ENCODE results near the gene ATG10.

DNA sequence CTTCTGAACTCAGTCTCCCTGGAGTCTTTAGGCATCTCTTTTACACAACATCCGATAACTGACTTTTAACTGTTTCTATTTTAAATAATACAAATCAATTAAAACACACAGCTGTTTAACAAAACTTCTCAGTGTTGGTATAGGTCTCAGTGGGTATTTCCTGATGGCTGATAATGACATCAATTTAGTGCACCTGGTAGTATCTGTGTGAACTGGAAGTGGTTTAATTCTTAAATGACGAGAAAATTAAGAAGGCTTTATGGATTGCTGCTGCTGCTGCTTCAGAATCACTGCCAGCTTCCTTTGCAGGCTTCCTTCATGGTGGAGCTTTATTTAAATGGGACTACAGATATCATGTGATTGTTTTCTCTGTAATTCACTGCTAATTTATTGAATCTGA, 214.0 kb downstream of the ATG10 start:
- TF ChIP-seq, protein P1, sequence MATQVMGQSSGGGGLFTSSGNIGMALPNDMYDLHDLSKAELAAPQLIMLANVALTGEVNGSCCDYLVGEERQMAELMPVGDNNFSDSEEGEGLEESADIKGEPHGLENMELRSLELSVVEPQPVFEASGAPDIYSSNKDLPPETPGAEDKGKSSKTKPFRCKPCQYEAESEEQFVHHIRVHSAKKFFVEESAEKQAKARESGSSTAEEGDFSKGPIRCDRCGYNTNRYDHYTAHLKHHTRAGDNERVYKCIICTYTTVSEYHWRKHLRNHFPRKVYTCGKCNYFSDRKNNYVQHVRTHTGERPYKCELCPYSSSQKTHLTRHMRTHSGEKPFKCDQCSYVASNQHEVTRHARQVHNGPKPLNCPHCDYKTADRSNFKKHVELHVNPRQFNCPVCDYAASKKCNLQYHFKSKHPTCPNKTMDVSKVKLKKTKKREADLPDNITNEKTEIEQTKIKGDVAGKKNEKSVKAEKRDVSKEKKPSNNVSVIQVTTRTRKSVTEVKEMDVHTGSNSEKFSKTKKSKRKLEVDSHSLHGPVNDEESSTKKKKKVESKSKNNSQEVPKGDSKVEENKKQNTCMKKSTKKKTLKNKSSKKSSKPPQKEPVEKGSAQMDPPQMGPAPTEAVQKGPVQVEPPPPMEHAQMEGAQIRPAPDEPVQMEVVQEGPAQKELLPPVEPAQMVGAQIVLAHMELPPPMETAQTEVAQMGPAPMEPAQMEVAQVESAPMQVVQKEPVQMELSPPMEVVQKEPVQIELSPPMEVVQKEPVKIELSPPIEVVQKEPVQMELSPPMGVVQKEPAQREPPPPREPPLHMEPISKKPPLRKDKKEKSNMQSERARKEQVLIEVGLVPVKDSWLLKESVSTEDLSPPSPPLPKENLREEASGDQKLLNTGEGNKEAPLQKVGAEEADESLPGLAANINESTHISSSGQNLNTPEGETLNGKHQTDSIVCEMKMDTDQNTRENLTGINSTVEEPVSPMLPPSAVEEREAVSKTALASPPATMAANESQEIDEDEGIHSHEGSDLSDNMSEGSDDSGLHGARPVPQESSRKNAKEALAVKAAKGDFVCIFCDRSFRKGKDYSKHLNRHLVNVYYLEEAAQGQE (IDR thresholded peaks at IDR 0.05; ENCODE audit: unreplicated experiment): no peak
- TF ChIP-seq POLR2AphosphoS5 (IDR thresholded peaks at IDR 0.05; ENCODE audit: low read depth): no peak
- no peak for TF ChIP-seq EZH2 (IDR thresholded peaks at IDR 0.05; ENCODE audit: low read depth, unreplicated experiment)
- TF ChIP-seq EZH2phosphoT487 (IDR thresholded peaks at IDR 0.05; ENCODE audit: unreplicated experiment): no peak
- TF ChIP-seq, protein P2, sequence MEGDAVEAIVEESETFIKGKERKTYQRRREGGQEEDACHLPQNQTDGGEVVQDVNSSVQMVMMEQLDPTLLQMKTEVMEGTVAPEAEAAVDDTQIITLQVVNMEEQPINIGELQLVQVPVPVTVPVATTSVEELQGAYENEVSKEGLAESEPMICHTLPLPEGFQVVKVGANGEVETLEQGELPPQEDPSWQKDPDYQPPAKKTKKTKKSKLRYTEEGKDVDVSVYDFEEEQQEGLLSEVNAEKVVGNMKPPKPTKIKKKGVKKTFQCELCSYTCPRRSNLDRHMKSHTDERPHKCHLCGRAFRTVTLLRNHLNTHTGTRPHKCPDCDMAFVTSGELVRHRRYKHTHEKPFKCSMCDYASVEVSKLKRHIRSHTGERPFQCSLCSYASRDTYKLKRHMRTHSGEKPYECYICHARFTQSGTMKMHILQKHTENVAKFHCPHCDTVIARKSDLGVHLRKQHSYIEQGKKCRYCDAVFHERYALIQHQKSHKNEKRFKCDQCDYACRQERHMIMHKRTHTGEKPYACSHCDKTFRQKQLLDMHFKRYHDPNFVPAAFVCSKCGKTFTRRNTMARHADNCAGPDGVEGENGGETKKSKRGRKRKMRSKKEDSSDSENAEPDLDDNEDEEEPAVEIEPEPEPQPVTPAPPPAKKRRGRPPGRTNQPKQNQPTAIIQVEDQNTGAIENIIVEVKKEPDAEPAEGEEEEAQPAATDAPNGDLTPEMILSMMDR (conservative IDR thresholded peaks at IDR 0.05; ENCODE audit: low read depth in 2 of 2): no peak
- no peak for TF ChIP-seq CREB1 (CRISPR knock-in tag; IDR thresholded peaks at IDR 0.05; ENCODE audit: low read depth)
- TF ChIP-seq JUNB (IDR thresholded peaks at IDR 0.05; ENCODE audit: unreplicated experiment): no peak
- TF ChIP-seq, protein P3, sequence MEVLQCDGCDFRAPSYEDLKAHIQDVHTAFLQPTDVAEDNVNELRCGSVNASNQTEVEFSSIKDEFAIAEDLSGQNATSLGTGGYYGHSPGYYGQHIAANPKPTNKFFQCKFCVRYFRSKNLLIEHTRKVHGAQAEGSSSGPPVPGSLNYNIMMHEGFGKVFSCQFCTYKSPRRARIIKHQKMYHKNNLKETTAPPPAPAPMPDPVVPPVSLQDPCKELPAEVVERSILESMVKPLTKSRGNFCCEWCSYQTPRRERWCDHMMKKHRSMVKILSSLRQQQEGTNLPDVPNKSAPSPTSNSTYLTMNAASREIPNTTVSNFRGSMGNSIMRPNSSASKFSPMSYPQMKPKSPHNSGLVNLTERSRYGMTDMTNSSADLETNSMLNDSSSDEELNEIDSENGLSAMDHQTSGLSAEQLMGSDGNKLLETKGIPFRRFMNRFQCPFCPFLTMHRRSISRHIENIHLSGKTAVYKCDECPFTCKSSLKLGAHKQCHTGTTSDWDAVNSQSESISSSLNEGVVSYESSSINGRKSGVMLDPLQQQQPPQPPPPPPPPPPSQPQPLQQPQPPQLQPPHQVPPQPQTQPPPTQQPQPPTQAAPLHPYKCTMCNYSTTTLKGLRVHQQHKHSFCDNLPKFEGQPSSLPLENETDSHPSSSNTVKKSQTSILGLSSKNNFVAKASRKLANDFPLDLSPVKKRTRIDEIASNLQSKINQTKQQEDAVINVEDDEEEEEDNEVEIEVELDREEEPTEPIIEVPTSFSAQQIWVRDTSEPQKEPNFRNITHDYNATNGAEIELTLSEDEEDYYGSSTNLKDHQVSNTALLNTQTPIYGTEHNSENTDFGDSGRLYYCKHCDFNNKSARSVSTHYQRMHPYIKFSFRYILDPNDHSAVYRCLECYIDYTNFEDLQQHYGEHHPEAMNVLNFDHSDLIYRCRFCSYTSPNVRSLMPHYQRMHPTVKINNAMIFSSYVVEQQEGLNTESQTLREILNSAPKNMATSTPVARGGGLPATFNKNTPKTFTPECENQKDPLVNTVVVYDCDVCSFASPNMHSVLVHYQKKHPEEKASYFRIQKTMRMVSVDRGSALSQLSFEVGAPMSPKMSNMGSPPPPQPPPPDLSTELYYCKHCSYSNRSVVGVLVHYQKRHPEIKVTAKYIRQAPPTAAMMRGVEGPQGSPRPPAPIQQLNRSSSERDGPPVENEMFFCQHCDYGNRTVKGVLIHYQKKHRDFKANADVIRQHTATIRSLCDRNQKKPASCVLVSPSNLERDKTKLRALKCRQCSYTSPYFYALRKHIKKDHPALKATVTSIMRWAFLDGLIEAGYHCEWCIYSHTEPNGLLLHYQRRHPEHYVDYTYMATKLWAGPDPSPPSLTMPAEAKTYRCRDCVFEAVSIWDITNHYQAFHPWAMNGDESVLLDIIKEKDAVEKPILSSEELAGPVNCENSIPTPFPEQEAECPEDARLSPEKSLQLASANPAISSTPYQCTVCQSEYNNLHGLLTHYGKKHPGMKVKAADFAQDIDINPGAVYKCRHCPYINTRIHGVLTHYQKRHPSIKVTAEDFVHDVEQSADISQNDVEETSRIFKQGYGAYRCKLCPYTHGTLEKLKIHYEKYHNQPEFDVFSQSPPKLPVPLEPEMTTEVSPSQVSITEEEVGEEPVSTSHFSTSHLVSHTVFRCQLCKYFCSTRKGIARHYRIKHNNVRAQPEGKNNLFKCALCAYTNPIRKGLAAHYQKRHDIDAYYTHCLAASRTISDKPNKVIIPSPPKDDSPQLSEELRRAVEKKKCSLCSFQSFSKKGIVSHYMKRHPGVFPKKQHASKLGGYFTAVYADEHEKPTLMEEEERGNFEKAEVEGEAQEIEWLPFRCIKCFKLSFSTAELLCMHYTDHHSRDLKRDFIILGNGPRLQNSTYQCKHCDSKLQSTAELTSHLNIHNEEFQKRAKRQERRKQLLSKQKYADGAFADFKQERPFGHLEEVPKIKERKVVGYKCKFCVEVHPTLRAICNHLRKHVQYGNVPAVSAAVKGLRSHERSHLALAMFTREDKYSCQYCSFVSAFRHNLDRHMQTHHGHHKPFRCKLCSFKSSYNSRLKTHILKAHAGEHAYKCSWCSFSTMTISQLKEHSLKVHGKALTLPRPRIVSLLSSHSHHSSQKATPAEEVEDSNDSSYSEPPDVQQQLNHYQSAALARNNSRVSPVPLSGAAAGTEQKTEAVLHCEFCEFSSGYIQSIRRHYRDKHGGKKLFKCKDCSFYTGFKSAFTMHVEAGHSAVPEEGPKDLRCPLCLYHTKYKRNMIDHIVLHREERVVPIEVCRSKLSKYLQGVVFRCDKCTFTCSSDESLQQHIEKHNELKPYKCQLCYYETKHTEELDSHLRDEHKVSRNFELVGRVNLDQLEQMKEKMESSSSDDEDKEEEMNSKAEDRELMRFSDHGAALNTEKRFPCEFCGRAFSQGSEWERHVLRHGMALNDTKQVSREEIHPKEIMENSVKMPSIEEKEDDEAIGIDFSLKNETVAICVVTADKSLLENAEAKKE (CRISPR knock-in tag; IDR thresholded peaks at IDR 0.05): no peak
